Activated T-helper 1 cell treated with Interleukin-2 at 50 U/mL for 16 hours (primary cell): Measurements from ENCODE around the gene HK2.
A peak's percentile ranks its signal among the peaks of the same experiment; 100 is the strongest.
"Not testable (repeated sequence)": the region's sequence is repeated elsewhere in the genome, so short reads cannot be mapped to it uniquely, and the experiment has no call there.

ENCODE experiments used
- DNase-seq: peaks from one replicate; pipeline ENCODE4 v3.0.0-alpha.2; 2020; ENCODE audit warnings: low read depth

HK2 gene

DNA sequence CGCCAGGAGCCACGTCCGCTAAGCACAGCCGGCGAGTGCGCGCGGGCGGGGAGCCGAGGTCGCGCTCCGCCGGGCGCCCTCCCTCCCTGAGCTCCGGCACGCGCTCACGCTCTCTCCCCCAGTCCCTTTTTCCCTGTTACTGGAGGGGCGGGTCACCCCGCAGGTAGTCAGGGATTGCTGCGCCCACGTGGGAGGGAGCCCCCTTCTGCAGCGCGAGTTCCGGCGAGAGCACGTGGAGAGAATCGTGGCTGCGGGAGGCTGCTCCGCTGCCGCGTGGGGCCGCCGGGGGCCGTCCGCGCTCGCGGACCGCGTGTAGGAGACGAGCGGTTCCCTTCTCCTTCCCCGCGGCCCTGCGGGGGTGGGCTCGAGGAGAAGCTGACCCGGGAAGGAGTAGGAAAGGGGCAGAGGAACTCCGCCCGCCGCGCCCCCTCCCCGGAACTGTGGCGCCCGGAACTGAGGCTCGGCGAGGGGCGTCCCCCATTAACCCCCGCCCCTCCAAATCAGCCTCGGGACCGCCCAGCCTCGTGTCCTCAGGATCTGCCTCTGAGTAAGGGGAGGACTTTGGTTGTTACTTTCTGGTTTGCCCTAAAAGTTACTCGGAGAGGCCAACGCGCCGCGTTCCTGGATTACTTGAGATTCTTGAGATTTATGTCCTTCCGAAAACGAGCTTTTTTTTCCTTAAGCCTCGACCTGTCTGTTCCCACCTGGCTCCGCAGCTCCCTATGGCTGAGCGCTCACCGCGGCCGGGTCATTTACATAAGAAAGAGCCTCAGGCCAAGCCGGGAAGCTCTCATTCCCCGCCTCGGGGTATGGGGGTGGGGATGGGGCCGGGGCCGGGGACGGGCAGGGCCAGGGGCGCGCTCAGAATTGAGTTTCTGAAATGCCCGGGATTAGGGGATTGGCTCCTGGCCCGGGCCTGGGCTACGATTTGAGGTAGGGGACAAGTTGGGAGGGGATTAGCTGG, 1.1 kb downstream of the HK2 start:
- DNase-seq = peak; percentile 45

DNA sequence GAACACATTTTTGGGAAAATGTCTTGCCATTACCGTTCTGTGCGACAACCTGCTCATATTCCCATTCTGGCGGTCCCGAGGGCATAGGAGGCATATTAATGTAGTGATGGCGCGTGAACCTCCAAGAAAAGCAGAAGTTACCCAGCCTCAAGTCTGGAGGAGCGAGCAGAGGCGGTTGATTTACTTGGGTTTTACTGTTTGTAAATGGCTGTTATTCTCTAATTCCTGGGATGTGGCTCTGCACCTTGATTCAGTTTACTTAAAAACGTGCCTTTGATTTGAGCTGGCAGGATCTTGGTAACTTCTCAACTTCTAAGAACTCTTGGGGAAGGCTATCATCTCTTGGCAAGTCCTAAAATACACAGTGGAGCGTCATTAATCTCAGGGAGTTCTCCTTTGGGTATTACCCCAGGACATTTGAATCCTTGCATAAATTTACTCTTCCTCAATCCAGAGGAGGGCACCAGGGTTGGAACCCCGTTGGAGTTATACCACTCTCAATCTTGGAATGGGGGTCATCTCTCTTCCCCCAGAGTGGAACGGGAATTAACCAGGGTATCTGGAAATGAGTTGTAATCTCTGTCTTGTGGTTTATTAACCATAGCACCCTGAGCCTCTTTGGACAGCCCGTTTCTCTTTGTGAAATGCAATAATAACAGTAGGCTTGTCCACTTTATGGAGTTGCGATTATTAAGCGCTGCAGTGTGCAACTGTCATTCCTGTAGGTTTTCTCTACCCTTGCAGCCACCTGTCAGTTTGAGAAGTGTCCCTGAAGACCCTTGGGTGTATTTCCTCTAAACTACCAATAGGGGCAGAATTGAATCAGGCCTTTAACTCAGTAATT, 2.1 kb downstream of the HK2 start:
- no peak for DNase-seq

DNA sequence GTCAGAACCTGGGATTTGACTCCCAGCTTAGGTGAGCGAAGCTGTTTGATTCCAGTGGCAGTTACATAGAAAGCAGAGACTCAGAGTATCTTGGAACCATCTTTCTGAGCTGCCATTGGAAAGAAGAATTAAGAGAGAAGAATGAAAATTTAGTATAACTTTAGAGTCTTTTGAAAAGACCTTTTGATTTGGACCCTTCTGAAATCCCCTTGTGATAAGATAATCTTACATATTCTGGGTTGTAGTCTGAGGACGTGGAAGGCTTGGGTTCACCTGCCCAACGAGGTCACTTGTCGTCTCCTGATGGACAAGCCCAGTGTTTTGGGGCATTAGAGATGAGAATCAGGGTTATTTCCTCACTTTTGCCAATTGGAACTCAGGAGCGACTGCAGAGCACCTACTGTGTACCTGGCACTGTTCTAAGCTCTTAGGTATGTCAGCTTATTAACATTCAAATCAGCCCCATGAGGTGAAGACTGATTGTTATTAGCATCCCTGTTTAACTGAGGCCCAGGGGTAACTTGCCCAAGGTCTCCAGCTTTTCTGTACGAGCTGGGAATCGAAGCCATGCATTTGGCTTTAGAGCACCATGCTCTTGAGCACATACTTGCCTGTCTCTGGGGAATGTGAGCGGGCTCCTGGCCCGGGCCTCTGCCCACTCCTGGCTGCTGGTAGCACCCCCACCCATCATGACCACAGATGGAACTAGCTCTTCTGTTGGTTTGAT, 2.9 kb downstream of the HK2 start:
- DNase-seq = no peak

DNA sequence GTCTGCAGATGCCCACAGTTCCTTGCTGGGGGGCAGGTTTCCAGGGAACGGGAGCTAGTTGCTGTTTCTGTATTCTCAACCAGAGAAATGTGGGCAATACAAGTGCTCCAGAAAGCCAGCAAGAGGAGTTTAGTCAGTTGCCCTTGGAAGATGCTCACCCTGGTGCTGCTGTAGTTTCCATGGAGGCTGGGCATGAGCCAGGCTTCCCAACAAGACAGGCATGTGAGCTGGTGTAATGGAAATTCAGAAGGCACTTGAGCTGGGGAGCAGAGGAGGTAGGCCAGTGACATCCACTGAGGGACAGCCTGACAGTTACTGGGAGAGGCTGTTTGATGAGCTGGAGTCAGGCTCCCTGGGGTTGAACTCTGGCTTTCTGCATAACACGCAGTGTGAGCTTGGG, 7.7 kb downstream of the HK2 start:
- DNase-seq = no peak

DNA sequence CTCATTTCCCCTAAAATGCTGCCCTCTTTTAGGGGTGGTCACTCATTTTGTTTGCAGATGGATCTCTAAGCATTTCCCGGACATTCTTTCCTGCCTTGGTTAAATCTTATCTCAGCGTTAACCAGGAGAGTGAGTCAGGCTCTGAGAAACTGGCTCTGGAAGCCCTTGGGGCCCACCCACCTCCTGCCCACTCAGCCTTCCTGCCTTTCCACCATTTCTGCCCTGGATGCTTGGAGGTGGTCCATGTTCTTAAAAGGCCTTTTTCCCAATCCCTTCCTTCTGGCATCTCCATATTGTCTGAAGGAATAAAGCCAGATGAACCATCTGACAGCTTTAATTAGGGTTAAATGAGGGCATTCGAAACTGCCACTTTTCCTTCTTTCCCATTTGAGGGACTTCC, 9.5 kb downstream of the HK2 start:
- no peak for DNase-seq

DNA sequence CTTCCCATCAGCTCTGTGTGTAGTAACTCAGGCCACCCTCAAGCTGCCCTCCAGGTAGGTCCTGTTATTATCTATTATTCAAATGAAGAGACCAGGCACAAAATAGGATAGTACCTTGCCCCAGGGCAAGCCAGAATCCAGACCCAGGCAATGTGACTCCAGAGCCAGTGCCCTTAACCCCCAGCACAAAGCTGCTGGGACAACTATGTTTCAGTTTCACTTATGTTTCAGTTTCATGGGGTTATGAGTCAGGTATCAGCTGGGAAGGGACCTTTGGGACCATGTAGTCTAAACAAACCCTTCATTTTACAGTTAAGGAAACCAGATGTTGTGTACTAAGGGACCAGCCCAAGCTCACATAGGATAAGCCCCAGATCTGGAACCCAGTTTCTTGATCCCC, 10.0 kb downstream of the HK2 start:
- no peak for DNase-seq

DNA sequence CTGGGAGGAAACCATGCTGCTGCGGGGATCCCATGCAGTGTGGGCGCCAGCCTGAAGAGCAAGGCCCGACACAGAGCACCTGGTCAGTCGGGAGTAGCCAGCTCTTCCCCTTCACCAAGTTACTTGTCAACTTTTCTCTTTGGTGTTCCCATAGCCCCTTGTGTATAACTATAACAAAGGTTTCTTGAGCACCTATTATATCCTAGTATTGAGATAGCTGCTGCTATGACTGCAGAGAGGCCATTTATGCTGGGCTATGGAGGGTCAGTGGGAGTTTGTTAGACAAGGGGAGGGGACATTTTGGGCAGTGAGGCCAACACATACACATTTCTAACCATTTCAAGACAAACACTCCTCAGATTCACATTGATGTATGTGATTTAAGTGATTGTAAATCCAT, 10.8 kb downstream of the HK2 start:
- DNase-seq = no peak

DNA sequence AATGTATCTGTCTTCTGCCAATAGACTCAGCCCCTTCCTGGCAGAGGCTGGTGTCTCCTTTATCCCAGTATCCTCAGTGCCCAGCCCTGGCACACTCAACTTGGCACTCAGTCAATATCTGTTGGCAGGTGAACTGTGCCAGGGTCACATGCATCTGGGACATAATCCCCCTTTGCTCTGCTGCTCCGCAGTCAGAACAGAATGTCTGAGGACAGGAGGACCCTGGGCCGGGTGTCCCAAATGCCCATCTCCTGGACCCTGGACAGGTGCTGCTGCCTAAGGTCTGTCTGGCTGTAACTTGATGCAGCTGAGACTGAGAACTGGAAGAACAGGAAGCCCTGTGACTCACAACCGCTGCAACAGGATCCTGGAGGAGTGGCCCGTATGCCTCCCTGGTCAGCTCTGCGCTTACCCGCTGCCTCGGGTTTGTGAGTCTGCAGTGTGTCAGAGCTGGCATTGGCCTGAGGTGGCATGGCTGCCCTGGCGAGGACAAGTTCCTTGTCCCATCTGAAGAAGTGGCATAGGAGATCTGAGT, 11.4 kb downstream of the HK2 start:
- no peak for DNase-seq

DNA sequence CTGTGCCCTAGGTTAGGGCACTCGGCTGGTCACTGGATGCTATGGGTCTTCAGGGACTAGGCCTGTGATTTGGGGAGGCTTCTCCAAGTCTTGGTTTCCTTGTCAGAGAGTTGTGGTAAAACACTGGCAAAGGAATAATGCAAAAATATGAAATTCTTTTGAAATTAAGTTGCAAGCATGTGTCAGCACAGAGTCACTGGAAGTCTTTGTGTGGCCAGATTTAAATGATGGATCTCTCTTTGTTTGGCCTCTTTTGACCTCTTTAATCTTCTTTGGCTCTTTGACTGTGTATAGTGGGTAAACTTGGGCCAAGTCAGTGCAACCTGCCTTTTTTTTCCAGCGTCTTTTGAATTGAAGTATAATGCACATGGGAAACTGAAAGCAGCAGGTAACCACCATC, 12.1 kb downstream of the HK2 start:
- DNase-seq = no peak

DNA sequence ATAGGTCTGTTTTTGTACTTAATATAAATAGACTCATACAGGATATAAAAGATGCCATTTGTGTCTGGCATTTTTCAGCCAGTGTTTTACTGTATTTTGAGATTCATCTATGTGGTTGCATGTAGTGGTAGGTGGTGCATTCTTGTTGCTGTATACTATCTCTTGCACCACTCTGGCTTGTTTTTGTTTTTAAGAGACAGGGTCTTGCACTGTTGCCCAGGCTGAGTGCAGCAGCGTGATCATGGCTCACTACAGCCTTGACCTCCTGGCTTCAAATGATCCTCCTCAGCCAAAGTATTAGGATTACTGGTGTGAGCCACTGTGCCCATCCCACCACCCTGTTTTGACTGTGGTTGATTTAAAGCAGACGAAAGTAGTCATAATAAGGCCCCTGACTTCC, 12.6 kb downstream of the HK2 start:
- no peak for DNase-seq

DNA sequence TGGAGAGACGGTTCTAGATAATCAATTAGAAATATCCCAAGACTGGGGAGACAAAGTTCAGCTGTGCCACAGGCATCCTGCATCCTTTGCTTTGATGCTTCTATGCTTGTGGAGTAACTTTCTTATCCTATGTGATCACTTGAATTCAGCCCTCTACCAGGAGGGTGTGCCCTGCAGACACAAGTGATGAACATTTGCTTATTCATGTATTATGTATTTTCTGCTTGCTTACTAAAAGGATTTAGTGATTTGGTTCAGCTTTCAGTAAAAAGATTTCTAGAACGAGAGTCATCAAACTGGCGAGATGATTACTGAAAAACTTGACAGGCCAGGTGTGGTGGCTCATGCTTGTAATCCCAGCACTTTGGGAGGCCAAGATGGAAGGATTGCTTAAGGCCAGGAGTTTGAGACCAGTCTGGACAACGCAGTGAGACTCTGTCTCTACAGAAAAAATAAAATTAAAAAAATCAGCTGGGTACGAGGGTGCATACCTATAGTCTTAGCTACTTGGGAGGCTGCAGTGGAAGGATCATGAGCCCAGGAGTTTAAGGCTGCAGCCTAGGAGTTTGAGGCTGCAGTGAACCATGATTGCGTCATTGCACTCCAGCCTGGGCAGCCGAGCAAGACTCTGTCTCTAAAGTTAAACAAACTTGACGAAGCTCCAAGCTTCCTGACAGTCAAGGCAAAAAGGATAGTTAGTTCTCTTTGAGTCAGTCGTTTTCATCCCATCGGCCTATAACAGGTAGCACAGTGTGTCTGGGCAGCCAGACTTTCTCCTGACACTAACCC, 13.3 kb downstream of the HK2 start:
- no peak for DNase-seq

DNA sequence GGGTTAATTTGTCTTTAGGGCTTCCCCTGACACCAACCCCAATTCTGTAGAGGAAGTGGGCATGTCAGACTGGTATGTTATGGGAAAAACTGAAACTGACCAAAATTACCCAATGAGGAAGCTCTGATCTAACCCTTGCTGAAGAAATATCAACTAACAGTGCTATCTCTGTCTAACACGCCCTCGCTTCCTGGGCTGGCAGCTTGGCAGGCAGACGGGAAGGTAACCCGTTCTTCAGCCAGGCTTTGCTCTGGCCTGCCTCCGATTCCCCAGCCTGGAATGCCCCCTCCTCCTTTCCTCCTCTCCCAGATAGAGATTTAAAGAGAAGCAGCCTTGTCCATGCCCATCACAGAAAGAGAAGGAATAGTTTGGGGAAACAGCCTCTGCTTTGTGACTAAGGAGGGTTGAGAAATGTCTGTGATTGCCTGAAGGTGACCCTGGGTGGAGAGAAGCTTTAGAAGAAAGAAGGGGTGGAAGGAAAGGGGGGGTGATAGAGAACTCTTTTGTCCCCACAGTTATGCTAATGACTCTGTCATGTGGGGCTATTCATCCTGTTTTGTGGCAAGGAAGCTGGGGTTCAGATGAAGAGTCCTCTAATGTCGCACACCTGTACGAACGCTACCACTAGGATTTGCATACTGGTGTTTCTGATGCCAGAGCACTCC, 15.4 kb downstream of the HK2 start:
- DNase-seq = no peak

DNA sequence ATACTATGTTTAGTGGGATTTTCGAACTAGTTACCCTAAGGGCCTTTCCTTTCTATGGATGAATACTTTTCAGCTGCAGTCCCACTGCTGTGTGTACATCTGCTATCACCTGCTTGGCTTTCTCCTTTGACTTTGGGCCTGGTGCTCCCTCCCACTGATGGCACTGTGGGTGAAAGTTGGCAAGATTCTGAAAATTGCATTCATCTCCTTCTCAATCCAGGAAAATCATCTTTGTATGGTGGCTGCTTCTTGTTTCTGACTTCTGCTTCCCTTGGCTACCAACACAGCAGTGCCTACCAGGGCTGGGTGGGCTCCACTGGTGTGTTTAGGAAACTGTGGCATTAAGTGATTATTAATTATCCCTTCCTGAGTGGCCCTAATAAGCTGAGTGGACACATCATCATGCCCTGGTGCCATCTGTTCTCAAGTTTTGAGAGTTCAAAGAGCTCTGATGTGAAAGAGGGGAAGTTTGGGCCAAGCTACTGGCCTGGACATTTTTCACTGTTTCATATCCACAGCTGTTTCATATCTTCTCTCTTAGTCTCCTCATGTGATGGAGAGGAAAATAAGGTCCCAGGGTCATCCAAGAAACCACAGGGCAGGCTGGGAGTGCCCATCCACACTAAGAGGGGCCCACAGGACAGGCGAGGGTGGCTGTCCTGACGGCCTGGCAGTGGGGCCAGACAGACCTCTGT, 16.7 kb downstream of the HK2 start:
- no peak for DNase-seq

DNA sequence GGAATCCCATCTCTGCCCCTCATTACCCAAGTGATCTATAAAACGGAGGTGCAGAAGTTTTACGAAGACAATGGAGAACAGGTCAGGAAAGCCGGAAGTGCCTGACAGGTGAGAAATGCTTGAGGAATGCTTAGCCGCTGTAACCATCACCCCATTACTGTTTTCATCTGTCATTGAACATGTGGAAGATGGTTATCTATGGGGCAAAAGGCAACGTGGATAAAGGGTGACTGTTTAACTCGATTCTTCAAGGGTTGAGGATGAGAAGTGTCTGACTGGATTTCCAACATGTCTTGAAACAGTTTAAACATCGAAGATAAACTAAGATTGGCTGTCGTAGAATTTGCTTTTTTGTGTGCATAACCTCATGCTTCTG, 17.3 kb downstream of the HK2 start:
- DNase-seq = no peak

DNA sequence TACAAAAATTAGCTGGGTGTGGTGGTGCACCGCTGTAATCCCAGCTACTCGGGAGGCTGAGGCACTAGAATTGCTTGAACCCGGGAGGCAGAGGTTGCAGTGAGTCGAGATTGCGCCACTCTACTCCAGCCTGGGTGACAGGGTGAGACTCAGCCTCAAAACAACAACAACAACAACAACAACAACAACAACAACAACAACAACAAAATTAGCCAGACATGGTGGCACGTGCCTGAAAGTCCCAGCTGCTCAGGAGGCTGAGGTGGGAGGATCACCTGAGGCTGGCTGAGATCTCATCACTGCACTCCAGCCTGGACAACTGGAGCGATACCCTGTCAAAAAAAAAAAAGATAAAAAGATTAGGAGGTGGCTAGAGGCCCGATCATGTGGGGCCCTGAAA, 19.4 kb downstream of the HK2 start:
- DNase-seq = not testable (repeated sequence)

DNA sequence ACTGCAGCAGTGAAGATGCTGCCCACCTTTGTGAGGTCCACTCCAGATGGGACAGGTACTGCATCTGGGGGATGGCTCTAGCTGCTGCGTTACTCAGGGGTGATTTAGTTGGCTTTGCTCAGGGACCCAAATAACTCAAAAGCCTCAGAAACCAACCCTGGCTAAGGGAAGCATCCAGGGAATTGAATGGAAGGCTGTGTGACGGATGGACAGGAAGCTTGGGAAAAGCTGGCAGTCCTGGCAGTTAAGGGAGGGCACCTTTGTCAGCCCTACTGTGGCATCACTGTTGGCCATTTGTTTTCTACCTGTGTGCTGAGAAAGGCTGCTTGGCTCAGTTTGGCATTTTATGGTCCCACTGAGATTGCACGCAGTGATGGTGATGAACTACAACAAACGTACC, 20.5 kb downstream of the HK2 start:
- DNase-seq = no peak

DNA sequence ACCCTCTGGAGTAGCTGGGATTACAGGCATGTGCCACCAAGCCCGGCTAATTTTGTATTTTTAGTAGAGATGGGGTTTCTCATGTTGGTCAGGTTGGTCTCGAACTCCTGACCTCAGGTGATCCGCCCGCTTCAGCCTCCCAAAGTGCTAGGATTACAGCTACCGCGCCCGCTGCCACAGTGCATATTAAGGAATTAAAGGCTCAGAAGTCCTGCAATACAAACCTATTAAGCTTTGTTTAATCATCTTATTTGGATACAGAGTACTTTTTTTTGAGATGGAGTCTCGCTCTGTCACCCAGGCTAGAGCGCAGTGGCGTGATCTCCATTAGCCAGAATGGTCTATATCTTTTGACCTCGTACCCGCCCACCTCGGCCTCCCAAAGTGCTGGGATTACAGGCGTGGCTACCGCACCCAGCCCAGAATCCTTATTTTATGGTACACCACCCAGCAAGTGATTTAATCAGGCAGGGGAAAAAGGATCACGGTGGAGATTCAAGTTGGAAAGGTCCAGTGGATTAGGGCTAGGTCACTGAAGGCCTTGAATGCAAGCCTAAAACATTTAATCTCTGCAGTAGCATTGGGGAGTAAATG, 21.3 kb downstream of the HK2 start:
- DNase-seq = not testable (repeated sequence)

DNA sequence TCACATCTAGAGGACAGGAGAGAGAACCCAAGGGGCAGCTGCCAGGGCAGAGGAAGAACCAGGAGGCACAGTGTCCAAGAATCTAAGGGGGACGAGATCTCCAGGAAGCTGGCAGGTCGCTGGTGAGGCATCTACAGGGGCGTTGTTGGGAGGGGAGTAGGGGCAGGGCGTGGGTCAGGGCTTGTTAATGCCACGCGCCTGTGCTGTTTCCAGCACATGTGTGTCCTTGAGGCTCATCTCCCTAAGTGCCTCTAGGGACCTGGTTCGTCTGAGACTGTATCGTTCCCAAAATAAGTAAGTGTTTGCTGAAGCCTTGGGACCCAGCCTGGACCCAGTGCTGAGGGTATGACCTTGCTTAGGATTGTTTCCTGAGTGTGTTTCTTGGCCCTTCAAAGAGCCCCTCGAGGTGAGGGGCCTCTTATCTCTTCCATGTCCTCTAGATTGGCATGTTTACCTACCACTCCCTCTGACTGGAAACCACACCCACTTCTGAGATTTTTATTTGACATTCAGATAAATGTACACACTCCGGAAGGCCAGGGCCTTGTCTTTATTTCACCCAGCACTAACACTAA, 22.2 kb downstream of the HK2 start:
- no peak for DNase-seq

DNA sequence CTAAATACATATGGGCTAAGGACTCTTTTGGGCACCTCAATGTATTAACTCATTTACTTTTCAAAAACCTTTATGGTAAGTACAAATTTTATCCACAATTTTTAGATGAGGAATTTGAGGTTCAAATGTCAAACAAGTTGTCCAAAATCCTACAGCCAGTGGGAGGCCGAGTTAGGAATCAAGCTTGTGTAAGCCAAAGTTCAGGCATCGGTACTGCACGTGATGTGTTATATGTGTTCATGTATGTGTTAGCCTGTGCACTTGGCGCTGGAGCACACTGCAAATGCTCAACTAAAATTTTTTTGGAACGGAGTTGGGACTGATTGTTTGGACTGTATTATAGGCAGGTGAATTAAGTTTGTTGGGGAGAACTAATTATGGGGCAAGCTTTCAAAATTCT, 22.7 kb downstream of the HK2 start:
- DNase-seq = no peak

DNA sequence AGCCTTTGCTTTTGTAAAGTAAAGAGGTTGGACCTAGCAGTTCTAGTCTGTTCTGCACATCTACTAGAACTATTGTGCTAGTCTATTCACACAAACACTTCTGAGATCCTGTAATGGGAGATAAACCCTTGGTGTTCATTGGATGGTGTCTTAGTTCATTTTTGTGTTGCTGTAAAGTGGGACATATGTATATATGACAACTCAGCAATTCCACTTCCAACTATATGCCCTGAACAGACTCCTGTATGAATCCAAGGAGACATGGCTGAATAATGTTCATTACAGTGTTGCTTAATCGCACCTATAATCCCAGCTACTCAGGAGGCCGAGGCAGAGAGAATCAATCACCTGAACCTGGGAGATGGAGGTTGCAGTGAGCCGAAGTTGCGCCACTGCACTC, 23.3 kb downstream of the HK2 start:
- no peak for DNase-seq
